Activated naive CD4-positive, alpha-beta T cell treated with anti-CD3 and anti-CD28 coated beads, Interleukin-2, amount 50 U/mL, for 72 hours (primary cell): ENCODE measurements around the gene MBNL2. TPM values are rescaled to one million over a fixed set of nuclear protein-coding genes. Genes with fewer than 3 reads are reported as not detected.
A peak's percentile ranks its signal among the peaks of the same experiment; 100 is the strongest.

Experiments used
- ATAC-seq, 2 donors: fragments of 150-1000 bp; cut with Tn5 transposase; 2 replicates each; pipeline ENCODE4 v1.10.0; 2021; ENCODE audit warnings: mild to moderate bottlenecking in 2 of 2, moderate library complexity in 2 of 2
- DNase-seq, 2 donors: peaks; one replicate each; pipeline ENCODE4 v3.0.0; 2021 to 2022; ENCODE audit warnings: low spot score in 2 of 2
- H3K27ac Mint-ChIP-seq, 2 donors: one replicate each; pipeline ENCODE4 v1.8.0; 2022; ENCODE audit warnings: mild to moderate bottlenecking in 2 of 2, mixed read lengths in 2 of 2
- H3K36me3 Mint-ChIP-seq, 2 donors: one replicate each; pipeline ENCODE4 v1.8.0; 2022; ENCODE audit warnings: mixed read lengths in 2 of 2
- H3K9me3 Mint-ChIP-seq, 2 donors: one replicate each; pipeline ENCODE4 v1.8.0; 2022; ENCODE audit warnings: mixed read lengths in 2 of 2
- total RNA-seq, 2 donors: library from RNA; stranded (reverse); gene quantifications; one replicate each; pipeline ENCODE4 v1.2.3, GENCODE V29; 2022

Gene MBNL2
- total RNA-seq, 2 donors from 2014 or later, result 15.2 to 22.7 TPM

DNA sequence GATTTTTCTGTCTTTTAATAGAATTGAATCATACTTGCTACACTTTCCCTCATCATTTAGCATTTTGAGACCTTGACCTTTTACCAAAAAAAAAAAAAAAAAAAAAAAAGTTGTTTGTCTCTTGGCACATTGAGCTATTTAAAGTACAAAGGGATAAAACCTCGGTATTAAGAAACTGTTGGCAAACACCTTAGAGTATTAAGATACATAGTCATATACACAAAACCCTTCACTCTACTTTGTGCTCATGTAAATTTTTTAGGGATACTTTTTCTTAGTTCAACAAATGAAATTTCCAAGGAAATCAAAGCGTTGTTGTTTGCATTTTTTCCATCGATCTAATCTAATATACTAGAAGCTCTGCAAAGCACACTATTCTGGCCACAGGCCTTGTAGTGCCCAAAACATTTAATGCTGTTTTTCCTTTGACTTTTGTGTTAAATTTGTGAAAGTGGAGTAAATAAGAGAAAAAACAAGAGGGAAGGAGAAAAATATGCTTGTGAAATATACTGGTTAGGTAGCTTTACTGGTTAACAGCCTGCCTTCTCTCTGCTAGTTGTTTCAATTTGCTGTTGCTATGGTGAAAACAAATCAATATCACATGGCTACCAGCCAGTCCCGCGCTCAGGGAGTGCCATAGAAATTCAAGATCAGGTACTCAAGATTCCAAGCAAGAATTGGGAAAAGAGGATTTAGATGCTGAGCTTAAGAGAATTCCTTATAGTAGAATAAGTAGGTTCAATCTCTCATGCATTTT lies 2.6 kb downstream of the MBNL2 start:
- ATAC-seq (peak in 1 of 2 donors; percentile 23), DNase-seq (peak in 1 of 2 donors; percentile 18)
- peak overlapping the region; percentile 79 to 93 for H3K27ac Mint-ChIP-seq
- peaks cover 6 to 11% of the 10 kb centered on the region in 2 donors for H3K36me3 Mint-ChIP-seq
- no peaks in the 10 kb centered on the region for H3K9me3 Mint-ChIP-seq

DNA sequence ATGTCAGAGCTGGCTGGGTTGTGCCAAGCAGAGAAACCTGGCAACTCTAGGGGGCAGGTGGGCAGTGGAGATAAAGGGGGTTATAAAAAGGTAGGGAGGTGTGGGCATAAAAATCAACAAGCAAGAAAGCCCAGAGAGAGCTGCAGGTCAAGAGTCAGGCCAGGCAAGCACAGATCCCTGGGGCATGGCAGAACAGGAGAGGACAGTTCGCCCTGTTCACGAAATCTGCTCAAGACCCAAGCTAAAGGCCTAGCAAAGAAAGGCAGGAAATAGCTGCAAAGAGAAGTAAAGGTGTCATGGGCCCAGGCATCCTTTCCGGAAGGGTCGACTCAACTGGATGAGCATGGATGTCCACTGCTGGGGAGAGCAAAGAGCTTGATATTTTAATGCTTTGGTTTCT lies 3.4 kb downstream of the MBNL2 start:
- peaks cover 8 to 11% of the 10 kb centered on the region in 2 donors for H3K36me3 Mint-ChIP-seq
- no peak for DNase-seq
- peak overlapping the region; percentile 79 to 93 for H3K27ac Mint-ChIP-seq
- ATAC-seq, result no peak
- H3K9me3 Mint-ChIP-seq, result no peaks in the 10 kb centered on the region

DNA sequence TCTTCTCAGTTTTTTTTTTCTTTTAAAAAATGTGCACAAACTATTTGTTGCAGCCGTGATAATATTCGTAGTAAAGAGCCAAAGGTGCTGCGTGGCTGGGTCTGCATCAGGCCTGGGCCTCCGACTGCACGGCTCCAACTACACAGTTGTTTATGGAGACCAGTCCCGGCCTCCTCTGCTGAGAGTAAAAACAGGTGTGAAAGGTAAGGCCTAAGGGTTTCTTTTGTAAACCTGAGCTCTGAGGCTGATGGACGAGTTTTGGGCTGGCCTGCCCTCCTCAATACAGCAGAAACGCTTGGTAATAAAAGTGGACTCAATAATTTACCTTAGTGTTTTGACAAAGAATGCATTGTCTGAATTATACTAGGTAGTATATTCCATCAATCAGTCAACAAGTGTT lies 3.9 kb downstream of the MBNL2 start:
- H3K27ac Mint-ChIP-seq, result peak overlapping the region in 1 of 2 donors; percentile 93
- DNase-seq (no peak), ATAC-seq (no peak)
- peaks cover 8 to 11% of the 10 kb centered on the region in 2 donors for H3K36me3 Mint-ChIP-seq
- H3K9me3 Mint-ChIP-seq, result no peaks in the 10 kb centered on the region

GRCh38 chr13:97226788-97227627 lies 4.9 kb downstream of the MBNL2 start:
- DNase-seq (peak in 1 of 2 donors; percentile 17), ATAC-seq (peak; percentile 33 to 47)
- Mint-ChIP-seq H3K9me3 (no peaks in the 10 kb centered on the region), H3K36me3 (peaks cover 8 to 10% of the 10 kb centered on the region in 2 donors), H3K27ac (peak overlapping the region in 1 of 2 donors; percentile 92)

DNA sequence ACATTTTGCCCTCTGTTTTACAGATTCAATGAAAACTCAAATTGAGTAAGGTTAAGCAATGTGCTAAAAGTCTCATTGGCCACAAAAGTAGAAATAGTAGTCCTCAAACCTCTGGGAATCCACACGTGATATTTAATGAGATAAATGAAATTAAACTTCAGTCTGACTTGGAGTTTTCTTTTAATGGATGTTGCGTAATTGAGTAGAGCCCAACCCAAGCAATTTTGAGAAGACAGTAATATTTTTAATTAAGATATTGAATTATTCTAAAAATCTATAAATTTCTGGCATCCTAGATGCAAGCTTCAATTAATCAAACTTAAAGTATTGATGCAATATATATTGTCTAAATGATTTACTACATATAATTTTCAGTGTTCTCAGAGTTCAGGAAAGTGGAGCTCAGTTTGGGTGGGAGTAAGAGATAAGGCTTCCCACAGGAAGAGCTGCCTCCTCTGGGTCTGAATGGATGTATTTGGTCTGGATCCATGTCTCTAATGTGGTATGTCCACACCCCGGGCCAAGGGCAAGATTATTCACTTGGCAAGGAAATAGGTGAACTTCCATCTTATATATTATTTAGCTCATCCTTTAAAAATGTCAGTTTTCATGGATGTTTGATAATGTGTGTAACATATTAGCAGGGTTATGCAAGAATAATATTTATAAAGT lies 6.9 kb downstream of the MBNL2 start:
- Mint-ChIP-seq H3K36me3 (peaks cover 5 to 8% of the 10 kb centered on the region in 2 donors), H3K27ac (no peak overlapping the region), H3K9me3 (no peaks in the 10 kb centered on the region)
- ATAC-seq, result no peak
- no peak for DNase-seq

DNA sequence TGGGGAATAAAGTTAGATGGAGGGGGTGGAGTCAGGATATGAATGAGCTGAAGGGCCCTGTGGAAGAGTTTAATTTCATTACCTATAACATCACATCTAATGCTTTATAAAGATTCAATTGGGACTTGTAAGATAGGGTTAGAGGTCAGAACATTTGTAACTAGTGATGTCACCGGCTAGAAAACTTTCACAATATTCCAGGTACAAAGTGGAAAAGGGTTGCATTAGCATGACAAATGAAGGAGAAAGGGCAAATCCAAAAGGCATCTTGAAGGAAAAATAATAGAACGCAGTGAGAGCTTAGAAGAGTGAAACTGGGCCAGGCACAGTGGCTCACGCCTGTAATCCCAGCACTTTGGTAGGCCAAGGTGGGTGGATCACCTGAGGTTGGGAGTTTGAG lies 7.6 kb downstream of the MBNL2 start:
- Mint-ChIP-seq H3K9me3 (no peaks in the 10 kb centered on the region), H3K27ac (no peak overlapping the region), H3K36me3 (peaks cover 5 to 13% of the 10 kb centered on the region in 2 donors)
- DNase-seq, result no peak
- ATAC-seq, result no peak

- H3K27ac Mint-ChIP-seq, result no peak overlapping the region
- H3K9me3 Mint-ChIP-seq, result no peaks in the 10 kb centered on the region
- H3K36me3 Mint-ChIP-seq, result peaks cover 5 to 22% of the 10 kb centered on the region in 2 donors
- ATAC-seq (no peak), DNase-seq (no peak)
These were observed 9.1 kb downstream of the MBNL2 start for GRCh38 chr13:97231118-97231828.

DNA sequence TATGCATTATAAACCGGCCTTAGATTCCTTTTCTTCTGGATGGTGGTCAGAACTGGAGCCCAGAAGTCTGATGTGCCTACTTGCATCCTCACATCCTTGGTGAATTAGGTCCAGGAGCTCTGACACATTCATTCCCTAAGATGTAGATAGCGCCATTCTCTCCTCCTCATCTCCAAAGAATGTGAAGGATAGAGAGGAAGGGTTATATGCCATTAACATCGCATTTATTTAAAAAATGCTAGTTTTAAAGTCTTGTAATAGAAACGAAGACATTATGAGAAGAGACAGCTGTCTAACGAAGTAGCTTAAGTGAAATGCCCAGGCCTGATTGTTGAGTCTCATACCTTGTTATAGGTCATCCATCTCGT lies 9.7 kb downstream of the MBNL2 start:
- ATAC-seq (no peak), DNase-seq (no peak)
- Mint-ChIP-seq H3K27ac (no peak overlapping the region), H3K9me3 (no peaks in the 10 kb centered on the region), H3K36me3 (peaks cover 5 to 27% of the 10 kb centered on the region in 2 donors)

- H3K9me3 Mint-ChIP-seq, result peaks cover 0 to 3% of the 10 kb centered on the region in 2 donors
- DNase-seq, result no peak
- H3K36me3 Mint-ChIP-seq, result peaks cover 6 to 28% of the 10 kb centered on the region in 2 donors
- H3K27ac Mint-ChIP-seq, result peak overlapping the region in 1 of 2 donors; percentile 70
- ATAC-seq, result no peak
These were observed 11.4 kb downstream of the MBNL2 start for GRCh38 chr13:97233499-97233898.

DNA sequence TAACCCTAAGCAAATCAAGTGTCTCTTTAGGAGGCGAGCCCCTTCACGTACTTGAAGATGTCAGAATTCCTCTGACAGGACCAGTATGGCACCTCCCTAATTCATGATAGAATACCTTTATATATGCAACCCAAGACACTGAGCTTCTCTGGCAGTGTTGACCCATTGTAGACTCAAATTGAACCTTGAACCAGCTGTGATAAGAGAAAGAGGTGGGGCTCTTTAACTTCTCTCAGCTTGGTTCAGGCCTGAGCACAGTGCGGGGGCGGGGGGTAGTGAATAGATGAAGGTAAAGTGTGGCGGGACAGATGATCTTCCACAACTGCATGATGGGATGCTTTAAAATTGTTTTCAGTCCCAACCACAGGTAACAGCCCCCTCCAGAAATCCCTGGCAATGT lies 12.1 kb downstream of the MBNL2 start:
- Mint-ChIP-seq H3K27ac (no peak overlapping the region), H3K9me3 (peaks cover 0 to 4% of the 10 kb centered on the region in 2 donors), H3K36me3 (peaks cover 6 to 28% of the 10 kb centered on the region in 2 donors)
- DNase-seq (no peak), ATAC-seq (no peak)

GRCh38 chr13:97234742-97235141 lies 12.6 kb downstream of the MBNL2 start:
- H3K9me3 Mint-ChIP-seq, result peaks cover 0 to 4% of the 10 kb centered on the region in 2 donors
- no peak for ATAC-seq
- peaks cover 6 to 23% of the 10 kb centered on the region in 2 donors for H3K36me3 Mint-ChIP-seq
- no peak overlapping the region for H3K27ac Mint-ChIP-seq
- no peak for DNase-seq

DNA sequence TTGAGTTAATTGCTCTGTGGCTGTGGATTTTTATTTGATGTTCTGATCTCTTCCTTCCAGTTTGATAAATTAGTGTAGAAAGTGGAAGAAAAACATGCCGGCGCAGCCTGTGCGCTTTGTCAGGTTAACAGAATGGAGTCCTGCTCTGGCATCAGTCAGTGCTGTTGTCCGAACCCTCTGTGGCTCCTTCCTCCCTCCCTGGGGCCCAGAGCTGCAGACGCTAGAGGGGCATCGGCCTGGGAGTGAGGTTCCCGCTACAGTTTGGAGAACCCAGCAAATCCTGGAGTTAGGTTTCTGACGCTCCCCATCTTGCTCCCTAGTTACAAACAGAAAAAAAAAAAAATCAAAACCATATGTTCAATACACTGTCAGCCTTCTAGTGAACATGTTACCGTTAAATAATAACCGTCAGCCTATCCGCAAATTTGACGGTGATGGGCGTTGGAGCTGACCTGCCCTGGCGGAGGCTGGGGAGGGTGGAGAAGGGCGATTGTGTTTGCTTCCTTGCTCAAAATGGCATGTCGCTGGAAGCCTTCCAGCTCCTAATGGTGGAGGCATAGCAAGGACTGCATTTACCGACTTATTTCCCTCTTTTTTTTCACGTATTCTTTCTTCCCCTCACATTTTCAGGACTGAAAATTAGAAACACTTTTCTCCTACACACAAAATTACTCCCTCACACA lies 13.6 kb downstream of the MBNL2 start:
- DNase-seq (no peak), ATAC-seq (no peak)
- peaks cover 0 to 4% of the 10 kb centered on the region in 2 donors for H3K9me3 Mint-ChIP-seq
- peaks cover 6 to 21% of the 10 kb centered on the region in 2 donors for H3K36me3 Mint-ChIP-seq
- no peak overlapping the region for H3K27ac Mint-ChIP-seq

DNA sequence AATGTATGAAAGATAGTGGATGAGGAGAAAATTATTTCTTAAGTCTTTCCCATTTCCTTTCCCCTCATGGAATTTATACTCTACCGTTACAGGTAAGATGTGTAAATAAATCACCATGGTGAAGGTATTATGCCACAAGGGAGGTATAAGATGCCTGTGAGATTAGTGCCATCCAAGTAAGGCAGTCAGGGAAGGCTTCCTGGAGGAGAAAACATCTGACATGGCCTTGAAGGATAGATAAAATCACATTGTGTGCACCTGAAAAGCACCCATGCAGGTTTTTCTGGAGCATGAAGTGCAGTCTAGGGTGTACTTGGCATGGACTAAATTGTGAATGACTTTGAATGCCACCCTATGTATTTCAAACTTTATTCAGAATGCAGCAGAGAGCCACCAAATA lies 15.3 kb downstream of the MBNL2 start:
- Mint-ChIP-seq H3K36me3 (peaks cover 6 to 21% of the 10 kb centered on the region in 2 donors), H3K9me3 (peaks cover 0 to 4% of the 10 kb centered on the region in 2 donors), H3K27ac (no peak overlapping the region)
- DNase-seq (no peak), ATAC-seq (no peak)

GRCh38 chr13:97238432-97238831 lies 16.3 kb downstream of the MBNL2 start:
- peaks cover 6 to 21% of the 10 kb centered on the region in 2 donors for H3K36me3 Mint-ChIP-seq
- ATAC-seq, result peak; percentile 35 to 43

GRCh38 chr13:97238883-97239282 lies 16.8 kb downstream of the MBNL2 start:
- DNase-seq, result no peak

More at GRCh38 chr13:97238432-97238831, 16.3 kb downstream of the MBNL2 start:
- Mint-ChIP-seq H3K27ac (peak overlapping the region in 1 of 2 donors; percentile 12), H3K9me3 (peaks cover 0 to 4% of the 10 kb centered on the region in 2 donors)
- no peak for DNase-seq

DNA sequence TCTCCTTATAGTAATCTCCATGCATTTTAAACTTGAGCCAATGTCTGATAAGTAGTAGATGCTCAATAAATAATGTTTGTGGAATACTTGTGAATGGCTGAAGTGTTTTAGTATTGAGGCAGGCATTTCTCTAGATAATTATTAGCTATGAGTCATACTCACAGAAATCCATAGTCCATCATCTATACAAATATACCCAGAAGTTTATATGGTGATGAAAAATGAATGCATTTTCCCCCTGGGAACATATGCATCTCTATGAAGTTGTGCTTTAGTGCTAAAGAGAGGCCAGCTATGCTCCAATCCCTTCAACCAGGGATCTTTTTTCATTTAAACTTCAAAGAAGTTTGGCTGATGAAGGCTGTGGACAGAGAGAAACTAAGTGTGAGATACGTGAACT lies 17.2 kb downstream of the MBNL2 start:
- Mint-ChIP-seq H3K9me3 (peaks cover 0 to 4% of the 10 kb centered on the region in 2 donors), H3K27ac (no peak overlapping the region), H3K36me3 (peaks cover 6 to 19% of the 10 kb centered on the region in 2 donors)
- ATAC-seq, result no peak
- DNase-seq, result no peak

More at GRCh38 chr13:97238883-97239282, 16.8 kb downstream of the MBNL2 start:
- H3K9me3 Mint-ChIP-seq, result peaks cover 0 to 4% of the 10 kb centered on the region in 2 donors
- H3K36me3 Mint-ChIP-seq, result peaks cover 6 to 21% of the 10 kb centered on the region in 2 donors
- no peak for ATAC-seq
- peak overlapping the region in 1 of 2 donors; percentile 12 for H3K27ac Mint-ChIP-seq
